WERI-Rb-1 (cell line): ENCODE results near the gene ZFHX3.

Source experiments
- DNase-seq: peaks from one replicate; pipeline ENCODE4 v3.0.0-alpha.2; 2020
- H3K27ac ChIP-seq: fragments of 250-450 bp; sonication (Bioruptor Pico); 2 replicates; pipeline ENCODE4 v1.5.1; 2020; ENCODE audit warnings: mild to moderate bottlenecking, moderate library complexity
- H3K27me3 ChIP-seq: fragments of 250-450 bp; sonication (Bioruptor Pico); 2 replicates; pipeline ENCODE4 v1.5.1; 2021; ENCODE audit warnings: mild to moderate bottlenecking, low read depth, moderate library complexity; ENCODE audit not compliant: insufficient read depth, severe bottlenecking
- H3K36me3 ChIP-seq: fragments of 250-450 bp; sonication (Bioruptor Pico); 2 replicates; pipeline ENCODE4 v1.5.1; 2020; ENCODE audit warnings: mild to moderate bottlenecking, moderate library complexity
- H3K4me3 ChIP-seq: 2 replicates; pipeline ENCODE4 v1.5.1; 2011; ENCODE audit warnings: low read depth, mild to moderate bottlenecking, control low read depth, low read length
- H3K9me3 ChIP-seq: fragments of 250-450 bp; sonication (Bioruptor Pico); 2 replicates; pipeline ENCODE4 v1.5.1; 2021; ENCODE audit warnings: mild to moderate bottlenecking, moderate library complexity; ENCODE audit not compliant: severe bottlenecking
- CTCF ChIP-seq: IDR thresholded peaks from 2 replicates; pipeline ENCODE4 v1.5.1; 2011; ENCODE audit warnings: low read depth, mild to moderate bottlenecking, control low read depth, inconsistent platforms, low read length

The ZFHX3 gene

GRCh38 chr16:72932677-72933335 lies 115.1 kb downstream of the ZFHX3 start:
- Histone ChIP-seq H3K36me3 (no peaks in the 10 kb centered on the region), H3K9me3 (no peaks in the 10 kb centered on the region), H3K27me3 (no peaks in the 10 kb centered on the region), H3K4me3 (no peak overlapping the region), H3K27ac (no peak overlapping the region)
- DNase-seq: no peak
- TF ChIP-seq CTCF: no peak

GRCh38 chr16:72932050-72932449 lies 115.9 kb downstream of the ZFHX3 start:
- TF ChIP-seq CTCF: no peak
- no peak overlapping the region for H3K4me3 ChIP-seq
- H3K27ac ChIP-seq: no peak overlapping the region
- H3K36me3 ChIP-seq: no peaks in the 10 kb centered on the region
- DNase-seq: no peak
- H3K9me3 ChIP-seq: no peaks in the 10 kb centered on the region
- H3K27me3 ChIP-seq: no peaks in the 10 kb centered on the region

DNA sequence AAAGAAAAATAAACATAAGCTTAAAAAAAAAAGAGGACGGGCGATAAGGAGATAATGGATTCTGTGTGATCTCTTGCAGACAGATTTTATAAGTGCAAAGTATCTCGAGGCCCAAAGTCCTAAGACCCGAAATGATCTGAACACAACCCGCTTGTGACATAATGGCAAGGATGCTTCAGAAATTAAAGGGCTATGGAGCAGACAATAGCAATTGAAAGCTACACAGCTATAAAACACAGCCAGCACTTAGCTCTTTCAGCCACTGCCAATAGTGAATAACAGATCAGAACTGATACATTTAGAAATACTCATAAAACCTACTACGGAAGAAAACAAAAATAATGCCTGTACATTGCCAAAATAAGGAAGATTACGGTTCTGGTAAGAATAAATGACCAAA lies 117.5 kb downstream of the ZFHX3 start:
- Histone ChIP-seq H3K36me3 (no peaks in the 10 kb centered on the region), H3K4me3 (no peak overlapping the region), H3K9me3 (no peaks in the 10 kb centered on the region), H3K27ac (no peak overlapping the region), H3K27me3 (no peaks in the 10 kb centered on the region)
- no peak for TF ChIP-seq CTCF
- DNase-seq: no peak

- Histone ChIP-seq H3K27ac (no peak overlapping the region), H3K4me3 (no peak overlapping the region), H3K9me3 (no peaks in the 10 kb centered on the region), H3K36me3 (no peaks in the 10 kb centered on the region), H3K27me3 (no peaks in the 10 kb centered on the region)
- DNase-seq: no peak
- no peak for TF ChIP-seq CTCF
Observed at GRCh38 chr16:72928090-72928981, 119.6 kb downstream of the ZFHX3 start.

GRCh38 chr16:72927199-72928089 lies 120.5 kb downstream of the ZFHX3 start:
- H3K27me3 ChIP-seq: no peaks in the 10 kb centered on the region
- no peak overlapping the region for H3K4me3 ChIP-seq
- no peak for DNase-seq
- H3K36me3 ChIP-seq: no peaks in the 10 kb centered on the region
- H3K9me3 ChIP-seq: no peaks in the 10 kb centered on the region
- no peak overlapping the region for H3K27ac ChIP-seq
- TF ChIP-seq CTCF: no peak
